Tibial nerve (tissue), 3 donors: ENCODE measurements around the gene PC.

Source experiments
- POLR2A ChIP-seq, 2 donors: fragments of 450-650 bp; IDR thresholded peaks; one replicate each; pipeline ENCODE4 v1.6.1; 2017; ENCODE audit warnings: antibody characterized with exemption in 2 of 2, mild to moderate bottlenecking in 2 of 2, moderate library complexity in 2 of 2
- TF ChIP-seq, protein P1 (sequence below), 5 experiments: fragments of 200-600 bp in 3 of 5; fragments of 450-650 bp in 2 of 5; sonication (generic) in 3 of 5; IDR thresholded peaks; one replicate each; pipeline ENCODE4 v1.5.1; 2016 to 2019; ENCODE audit warnings: antibody characterized with exemption in 5 of 5, mild to moderate bottlenecking in 3 of 5, moderate library complexity in 2 of 5

DNA sequence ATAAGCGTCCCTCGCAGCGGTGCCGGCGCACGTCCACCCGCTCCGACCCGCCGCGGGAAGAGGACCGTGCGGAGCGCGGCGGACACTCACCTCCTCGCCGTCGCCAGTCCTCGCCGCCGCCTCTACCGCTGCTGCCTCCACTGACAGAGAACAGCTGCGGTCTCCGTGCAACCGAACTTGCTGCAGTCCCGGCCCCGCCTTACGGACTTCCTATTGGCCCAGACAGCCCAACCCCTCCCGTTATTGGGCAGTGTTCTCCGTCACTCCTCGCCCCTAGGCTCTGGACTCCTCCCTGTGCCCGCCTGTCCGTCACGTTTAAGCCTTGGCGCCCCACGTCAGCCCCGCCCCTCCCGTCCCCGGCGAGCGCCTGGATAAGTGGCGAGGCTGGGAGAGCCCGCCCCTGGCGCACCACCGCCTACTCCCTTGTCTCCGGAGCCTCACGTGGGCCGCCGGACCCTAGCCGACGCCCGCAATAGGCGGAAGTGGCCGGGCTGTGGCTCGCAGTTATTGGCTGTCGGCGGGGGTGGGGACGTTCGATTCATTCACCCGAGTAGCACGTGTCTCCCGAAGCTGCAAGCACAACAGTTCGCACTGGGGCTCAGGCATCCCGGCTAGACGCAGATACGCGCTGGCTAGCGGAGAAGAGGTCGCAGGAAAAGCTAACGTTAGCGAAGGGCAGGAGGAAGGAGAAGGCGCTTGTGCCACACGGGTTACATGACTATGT lies at the start of gene PC:
- TF ChIP-seq, protein P1, sequence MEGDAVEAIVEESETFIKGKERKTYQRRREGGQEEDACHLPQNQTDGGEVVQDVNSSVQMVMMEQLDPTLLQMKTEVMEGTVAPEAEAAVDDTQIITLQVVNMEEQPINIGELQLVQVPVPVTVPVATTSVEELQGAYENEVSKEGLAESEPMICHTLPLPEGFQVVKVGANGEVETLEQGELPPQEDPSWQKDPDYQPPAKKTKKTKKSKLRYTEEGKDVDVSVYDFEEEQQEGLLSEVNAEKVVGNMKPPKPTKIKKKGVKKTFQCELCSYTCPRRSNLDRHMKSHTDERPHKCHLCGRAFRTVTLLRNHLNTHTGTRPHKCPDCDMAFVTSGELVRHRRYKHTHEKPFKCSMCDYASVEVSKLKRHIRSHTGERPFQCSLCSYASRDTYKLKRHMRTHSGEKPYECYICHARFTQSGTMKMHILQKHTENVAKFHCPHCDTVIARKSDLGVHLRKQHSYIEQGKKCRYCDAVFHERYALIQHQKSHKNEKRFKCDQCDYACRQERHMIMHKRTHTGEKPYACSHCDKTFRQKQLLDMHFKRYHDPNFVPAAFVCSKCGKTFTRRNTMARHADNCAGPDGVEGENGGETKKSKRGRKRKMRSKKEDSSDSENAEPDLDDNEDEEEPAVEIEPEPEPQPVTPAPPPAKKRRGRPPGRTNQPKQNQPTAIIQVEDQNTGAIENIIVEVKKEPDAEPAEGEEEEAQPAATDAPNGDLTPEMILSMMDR (IDR thresholded peaks at IDR 0.05) = peak in 1 of 5 experiments; percentile 39
- peak; percentile 79 to 88 for TF ChIP-seq POLR2A (IDR thresholded peaks at IDR 0.05)
